Hematopoietic multipotent progenitor cell treated with erythropoietin and hydrocortisone succinate and interleukin-3 and kit ligand, for 17 days (in vitro differentiated cells): ENCODE data around the gene PRTFDC1.
"Not testable (repeated sequence)": the region's sequence is repeated elsewhere in the genome, so short reads cannot be mapped to it uniquely, and the experiment has no call there.

Experiments used
- DNase-seq: peaks from one replicate; pipeline ENCODE4 v3.0.0-alpha.2; 2015; ENCODE audit warnings: low spot score

PRTFDC1 gene

GRCh38 chr10:24952143-24952706, at the start of gene PRTFDC1:
Gene PRTFDC1, minus strand, starts transcription at chr10:24952606. Its CDS starts 31 bp downstream, at chr10:24952575.
- no peak for DNase-seq

DNA sequence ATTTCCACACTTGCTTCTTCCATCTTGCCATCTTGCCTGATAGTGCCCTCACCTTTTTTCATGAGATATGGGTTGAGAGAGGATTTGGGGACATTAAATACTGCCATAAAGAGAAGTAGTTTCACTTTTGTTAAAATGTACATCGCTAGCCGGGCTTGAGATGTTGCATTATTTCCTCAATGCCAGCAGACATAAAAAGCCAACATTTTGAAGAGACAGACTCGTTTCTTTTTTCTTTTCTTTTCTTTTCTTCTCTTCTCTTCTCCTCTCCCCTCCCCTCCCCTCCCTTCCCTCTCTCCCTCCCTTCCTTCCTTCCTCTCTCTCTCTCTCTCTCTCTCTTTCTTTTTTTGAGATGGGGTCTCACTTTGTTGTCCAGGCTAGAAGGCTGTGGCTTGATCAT, 45.6 kb upstream of the PRTFDC1 start:
- DNase-seq = no peak

DNA sequence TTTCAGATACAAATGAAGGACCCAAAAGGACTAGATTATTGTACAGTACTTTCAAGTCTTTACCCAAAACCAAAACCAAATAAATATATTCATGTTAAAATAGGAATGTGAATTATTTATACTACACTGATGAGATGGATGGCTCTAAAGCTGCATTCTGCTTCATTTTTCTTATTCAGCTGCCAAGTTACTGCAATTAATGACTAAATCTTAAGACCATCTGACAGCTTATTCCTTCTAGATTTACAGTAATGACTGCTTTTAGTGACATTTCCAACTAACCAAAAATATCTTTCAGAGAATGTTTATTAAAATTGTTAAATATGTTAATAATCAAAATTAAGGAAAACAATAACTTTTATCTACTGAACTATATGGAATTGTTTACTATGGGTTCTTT, 42.7 kb upstream of the PRTFDC1 start:
- DNase-seq = no peak

- DNase-seq = no peak
Measured at GRCh38 chr10:24993237-24993958, 41.0 kb upstream of the PRTFDC1 start.

- no peak for DNase-seq
Measured at GRCh38 chr10:24992512-24993133, 40.2 kb upstream of the PRTFDC1 start.

- DNase-seq = no peak
Measured at GRCh38 chr10:24991298-24991697, 38.9 kb upstream of the PRTFDC1 start.

DNA sequence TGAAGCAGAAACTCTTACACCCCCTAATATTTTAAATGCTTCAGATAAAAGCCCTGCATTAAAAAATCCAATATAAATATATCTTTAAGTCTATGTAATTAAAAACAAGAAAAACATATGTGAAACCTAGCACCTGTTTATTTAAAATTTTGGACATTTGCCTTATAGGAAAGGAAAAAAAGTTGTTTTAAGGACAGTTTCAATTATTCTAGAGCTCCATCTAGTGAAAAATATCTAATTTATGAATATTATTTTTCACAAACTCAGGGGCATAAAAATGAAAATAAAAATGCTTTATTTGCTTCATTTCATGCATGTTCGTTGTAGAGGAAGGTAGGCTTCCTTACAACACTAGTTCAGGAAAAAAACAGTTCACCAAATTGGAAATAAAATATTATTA, 37.5 kb upstream of the PRTFDC1 start:
- DNase-seq = no peak

DNA sequence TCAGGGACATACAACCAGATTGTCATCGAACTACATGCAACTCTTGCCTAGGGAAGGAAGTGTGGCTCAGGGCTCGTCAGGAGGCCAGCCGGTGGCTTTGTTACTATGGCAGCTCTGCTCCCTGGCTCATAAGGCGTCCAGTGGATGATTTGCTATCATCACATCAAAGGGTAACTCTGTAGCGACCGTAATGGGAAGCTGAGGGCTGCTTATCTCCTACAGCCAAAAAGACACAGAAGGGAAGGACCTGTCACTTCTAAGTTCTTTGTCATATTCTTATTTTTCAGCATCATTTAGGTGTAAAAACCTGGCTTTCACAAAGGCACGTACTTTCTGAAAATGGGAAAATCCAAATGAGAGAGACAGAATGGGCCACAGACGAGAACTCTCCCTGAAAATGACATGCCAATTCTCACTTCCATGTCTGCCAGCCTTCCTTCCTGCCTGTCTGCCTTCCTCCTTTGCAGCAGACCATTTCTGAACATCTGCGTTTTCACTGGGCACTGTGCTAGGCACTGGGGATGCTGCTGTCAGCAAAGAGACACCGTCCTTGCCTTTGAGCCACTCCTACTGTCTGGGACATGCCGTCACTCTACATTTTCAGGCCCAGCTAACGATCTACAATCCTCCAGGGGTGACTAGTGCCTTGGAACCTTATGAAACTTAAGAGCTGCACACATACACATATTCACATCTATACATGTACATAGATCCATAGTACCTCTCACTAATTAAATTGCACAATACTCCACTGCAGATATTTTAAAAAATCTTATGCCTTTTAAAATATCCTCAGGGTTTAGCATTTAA, 36.6 kb upstream of the PRTFDC1 start:
- DNase-seq = no peak

DNA sequence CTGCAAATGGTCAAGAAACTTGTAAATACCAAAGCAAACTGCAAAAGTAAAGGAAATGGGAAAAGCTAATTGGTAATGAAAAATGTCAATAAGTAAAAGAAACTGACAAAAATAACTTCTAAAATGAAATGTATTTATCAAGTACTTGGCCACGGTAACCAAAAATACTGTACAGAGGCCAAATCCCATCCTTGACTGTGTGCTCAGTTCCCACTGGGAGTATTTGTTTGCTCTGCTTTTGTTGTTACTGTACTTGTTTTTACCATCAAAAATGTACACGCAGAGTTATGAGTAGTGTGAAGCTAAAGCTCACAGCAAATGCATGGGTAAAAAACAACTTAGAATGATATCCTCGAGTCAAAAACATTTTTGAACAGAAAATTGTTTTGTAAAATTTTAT, 32.5 kb upstream of the PRTFDC1 start:
- DNase-seq = no peak

- DNase-seq = no peak
Measured at GRCh38 chr10:24983946-24984345, 31.5 kb upstream of the PRTFDC1 start.

- DNase-seq = no peak
Measured at GRCh38 chr10:24983130-24983529, 30.7 kb upstream of the PRTFDC1 start.

DNA sequence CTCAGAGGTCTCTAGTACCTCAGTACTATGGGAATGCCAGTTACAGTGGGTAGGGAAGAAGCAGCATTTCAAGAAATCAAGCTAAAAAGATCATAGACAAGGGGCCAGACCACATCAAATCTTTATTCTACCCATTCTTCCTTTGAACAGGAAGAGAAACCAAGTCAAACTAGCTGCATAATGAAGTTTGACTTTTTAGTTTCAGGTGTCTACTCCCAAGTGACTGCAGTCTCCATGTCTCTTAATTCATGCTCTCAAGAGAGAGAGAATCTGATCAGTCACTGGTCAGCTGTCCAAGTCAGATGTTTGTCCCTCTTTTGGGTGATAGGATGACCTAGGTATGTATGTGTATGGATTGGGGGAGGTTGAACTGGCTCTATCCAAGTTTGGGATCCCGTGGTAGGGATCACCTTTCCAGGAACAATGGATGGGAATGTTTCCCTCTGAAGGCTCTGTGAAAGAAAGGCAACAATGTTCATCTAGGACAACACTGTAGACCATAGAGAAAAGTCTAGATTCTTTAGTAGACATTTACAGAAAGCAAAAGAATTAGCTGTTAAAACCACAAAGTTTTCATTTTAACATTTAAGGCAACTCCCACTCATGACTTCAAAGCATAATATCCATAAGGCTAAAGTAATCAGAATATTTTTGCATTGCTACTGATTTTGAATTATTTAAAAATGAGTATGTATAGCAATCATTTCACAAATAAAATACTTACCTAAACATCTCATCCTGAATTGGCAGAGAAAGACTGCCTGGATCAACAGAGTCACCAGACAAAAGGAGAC, 30.1 kb upstream of the PRTFDC1 start:
- no peak for DNase-seq

DNA sequence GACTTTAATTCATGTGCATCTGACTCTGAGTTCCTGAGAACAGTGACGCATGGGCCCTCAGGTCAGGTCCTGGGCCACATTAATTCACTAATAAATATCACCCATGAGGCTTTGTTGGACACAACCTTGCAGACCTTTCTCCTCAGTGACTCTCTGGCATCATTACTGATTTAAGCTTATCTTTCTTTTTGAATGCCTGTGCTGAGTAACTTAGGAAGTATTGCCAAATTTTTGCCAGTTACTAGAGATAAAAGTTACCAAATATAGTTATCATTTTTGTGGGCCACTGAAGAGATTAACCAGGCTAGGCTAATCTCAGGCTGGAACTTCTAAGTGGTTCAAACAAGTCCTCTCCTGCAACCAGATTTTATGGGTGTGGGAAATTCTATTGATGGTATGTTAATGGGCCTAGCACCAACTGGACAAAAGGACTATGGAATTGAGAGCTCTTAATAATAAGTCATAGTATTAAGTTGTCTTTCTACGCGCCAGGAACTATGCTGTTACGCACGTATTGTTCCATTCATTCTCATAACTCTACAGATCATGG, 28.8 kb upstream of the PRTFDC1 start:
- DNase-seq = no peak

DNA sequence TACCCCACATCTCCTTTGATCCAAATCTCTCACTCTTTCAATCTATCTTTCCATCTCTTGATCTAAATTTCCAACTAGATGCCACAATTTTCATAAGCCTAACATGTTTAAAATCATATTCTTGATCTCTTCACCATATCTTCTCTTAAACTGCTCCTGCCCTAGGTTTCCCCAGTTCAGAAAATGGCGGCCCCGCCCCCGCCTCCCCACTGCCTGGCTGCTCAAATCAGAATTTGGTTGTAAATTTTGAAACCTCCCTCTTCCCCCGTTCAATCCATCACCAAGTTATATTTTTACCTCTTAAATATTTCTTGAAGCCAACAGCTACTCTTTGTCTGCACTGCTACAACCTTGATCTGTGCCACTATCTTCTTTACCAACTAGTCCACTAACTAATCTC, 27.3 kb upstream of the PRTFDC1 start:
- DNase-seq = no peak

DNA sequence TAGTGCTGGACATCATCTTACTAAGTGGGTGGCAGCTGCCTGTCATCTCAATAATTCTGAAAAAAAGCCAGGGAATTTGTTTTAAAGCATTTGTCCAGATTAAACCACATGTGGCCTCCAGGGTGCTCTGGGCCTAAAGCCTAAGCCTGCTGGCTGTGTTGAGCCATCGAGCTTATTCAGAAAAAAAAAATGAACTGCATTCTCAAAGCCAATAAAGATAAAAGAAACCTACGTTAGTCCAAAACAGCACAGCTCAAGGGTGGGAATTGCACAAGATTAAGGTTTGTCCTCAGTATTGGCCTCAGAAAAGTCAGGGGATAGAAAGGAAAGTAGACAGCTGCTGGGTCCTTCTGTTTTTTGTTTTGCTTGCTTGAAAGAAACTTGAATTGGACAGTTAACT, 22.6 kb upstream of the PRTFDC1 start:
- DNase-seq = no peak

DNA sequence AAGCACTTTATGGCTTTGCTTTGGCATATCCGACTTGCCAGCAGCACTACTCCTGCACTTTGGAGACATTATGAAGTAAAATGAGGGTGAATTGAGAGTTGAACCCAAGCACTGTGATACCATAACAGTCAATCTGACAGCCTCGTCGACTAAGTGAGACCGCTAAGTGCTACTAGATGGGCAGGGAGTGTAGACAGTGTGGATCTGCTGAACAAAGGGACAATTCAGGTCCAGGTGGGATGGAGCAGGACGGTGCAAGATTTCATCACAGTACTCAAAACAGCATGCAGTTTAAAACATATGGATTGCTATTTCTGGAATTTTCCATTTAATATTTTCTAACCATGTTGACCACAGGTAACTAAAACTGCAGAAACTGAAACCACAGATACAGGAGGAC, 20.8 kb upstream of the PRTFDC1 start:
- no peak for DNase-seq

GRCh38 chr10:24971374-24971773, 19.0 kb upstream of the PRTFDC1 start:
- no peak for DNase-seq

DNA sequence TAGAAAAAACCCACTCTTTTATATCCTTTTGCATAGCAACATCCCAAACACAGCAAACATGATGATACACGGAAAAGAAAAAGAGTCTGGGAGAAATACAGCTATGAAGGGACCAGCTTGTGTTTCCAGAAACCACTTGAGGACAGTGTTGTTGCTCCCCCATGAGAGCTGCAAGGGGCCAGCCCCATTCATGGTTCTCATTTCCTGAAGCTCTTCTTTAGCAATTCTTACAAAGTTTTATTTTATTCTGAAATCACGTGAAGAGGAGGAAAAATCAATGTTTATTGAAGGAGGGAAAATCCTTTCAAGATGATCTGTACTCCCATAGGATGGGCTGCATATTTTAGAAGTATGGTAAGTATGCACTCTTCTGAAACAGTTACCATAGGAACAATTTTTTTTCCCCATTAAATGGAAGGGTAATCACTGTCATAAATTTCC, 17.5 kb upstream of the PRTFDC1 start:
- DNase-seq = no peak

- DNase-seq = not testable (repeated sequence)
Measured at GRCh38 chr10:24968951-24969350, 16.5 kb upstream of the PRTFDC1 start.

DNA sequence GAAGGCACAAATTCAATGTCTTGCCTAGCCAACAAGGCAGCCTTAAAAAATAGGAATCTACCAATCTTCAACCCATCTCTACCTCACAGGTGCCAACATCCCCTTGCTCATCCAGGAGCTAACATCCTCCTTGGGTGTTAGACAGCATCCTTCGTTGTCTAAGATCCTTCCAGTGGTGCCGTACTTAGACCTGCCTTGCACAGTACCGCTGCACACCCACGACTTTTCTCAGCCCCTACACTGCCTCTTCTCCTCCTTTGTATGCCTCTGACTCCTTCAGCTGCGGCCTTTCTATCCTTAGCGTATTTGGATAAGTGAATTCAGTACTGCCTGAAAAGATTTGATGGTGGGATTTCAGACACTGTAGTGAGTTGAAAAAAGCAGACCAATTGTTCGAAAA, 15.9 kb upstream of the PRTFDC1 start:
- no peak for DNase-seq

- no peak for DNase-seq
Measured at GRCh38 chr10:24966962-24967481, 14.6 kb upstream of the PRTFDC1 start.
